HepG2 (cell line): ENCODE results near the gene DIAPH3. TPM values are rescaled to one million over a fixed set of nuclear protein-coding genes. Genes with fewer than 3 reads are reported as not detected.

Source experiments
- AKAP8 ChIP-seq: sonication (generic); formaldehyde crosslinking; IDR thresholded peaks from 2 replicates; pipeline ENCODE4 v1.5.1; 2020; ENCODE audit warnings: mild to moderate bottlenecking, missing genetic modification reagents
- CEBPB ChIP-seq: IDR thresholded peaks from 2 replicates; pipeline ENCODE4 v1.6.1; 2011; ENCODE audit warnings: low read depth, low read length, improper control_type of control experiment, borderline replicate concordance
- CENPX ChIP-seq: sonication (generic); formaldehyde crosslinking; IDR thresholded peaks from 2 replicates; pipeline ENCODE4 v1.9.0; 2021; ENCODE audit warnings: mild to moderate bottlenecking, missing genetic modification reagents, moderate library complexity
- DPF2 ChIP-seq: sonication (generic); formaldehyde crosslinking; IDR thresholded peaks from 2 replicates; pipeline ENCODE4 v1.4.0; 2020; ENCODE audit warnings: mild to moderate bottlenecking, low read depth, missing genetic modification reagents, borderline replicate concordance
- FOSL1 ChIP-seq: sonication (generic); formaldehyde crosslinking; IDR thresholded peaks from 2 replicates; pipeline ENCODE4 v1.9.0; 2021; ENCODE audit warnings: missing genetic modification reagents, borderline replicate concordance
- HNRNPH1 ChIP-seq: fragments of 200-400 bp; formaldehyde crosslinking; optimal IDR thresholded peaks from 2 replicates; pipeline ENCODE3; 2017; ENCODE audit warnings: mild to moderate bottlenecking, low read depth, low read length
- PHF5A ChIP-seq: IDR thresholded peaks from one replicate; pipeline ENCODE4 v1.6.1; 2018; ENCODE audit warnings: low read depth, missing genetic modification reagents; ENCODE audit not compliant: unreplicated experiment
- TBP ChIP-seq: sonication (generic); formaldehyde crosslinking; IDR thresholded peaks from 2 replicates; pipeline ENCODE4 v1.5.0; 2020; ENCODE audit warnings: missing genetic modification reagents
- ZBTB34 ChIP-seq: sonication (generic); formaldehyde crosslinking; IDR thresholded peaks from 2 replicates; pipeline ENCODE4 v1.8.0; 2022; ENCODE audit warnings: mild to moderate bottlenecking, missing genetic modification reagents
- ZFX ChIP-seq: sonication (generic); formaldehyde crosslinking; IDR thresholded peaks from 2 replicates; pipeline ENCODE4 v1.4.0; 2020; ENCODE audit warnings: mild to moderate bottlenecking, low read depth, missing genetic modification reagents, moderate library complexity
- ZNF142 ChIP-seq: sonication (generic); formaldehyde crosslinking; IDR thresholded peaks from 2 replicates; pipeline ENCODE4 v1.4.0; 2020; ENCODE audit warnings: missing genetic modification reagents
- ZNF207 ChIP-seq: fragments of 450-650 bp; IDR thresholded peaks from 2 replicates; pipeline ENCODE4 v1.6.1; 2016; ENCODE audit warnings: antibody characterized with exemption, borderline replicate concordance
- ZNF329 ChIP-seq: sonication (generic); formaldehyde crosslinking; IDR thresholded peaks from 2 replicates; pipeline ENCODE4 v1.9.0; 2021; ENCODE audit warnings: low read depth, mild to moderate bottlenecking, missing genetic modification reagents
- ZNF350 ChIP-seq: sonication (generic); formaldehyde crosslinking; IDR thresholded peaks from 2 replicates; pipeline ENCODE4 v1.4.0; 2020; ENCODE audit warnings: mild to moderate bottlenecking, low read depth, missing genetic modification reagents, borderline replicate concordance
- polyA plus RNA-seq, 8 experiments: library from polyadenylated mRNA; depleted of rRNA in 3 of 8; stranded (reverse) in 7 of 8; unstranded in 1 of 8; fragments of >200 nt; fragmentation: Illumina TruSeq in 4 of 8; extraction: Trizol in 4 of 8; gene quantifications; 2 replicates each; pipeline versions ENCODE4 v1.2.1 to v1.2.3, GENCODE V29; 2011 to 2016; ENCODE audit warnings: low read depth in 4 of 8, missing spikeins in 1 of 8, mixed read lengths in 1 of 8; ENCODE audit not compliant: insufficient read depth in 1 of 8
- total RNA-seq, 5 experiments: library from RNA; depleted of rRNA; stranded (reverse); fragments of >200 nt; fragmentation: Illumina TruSeq; extraction: Trizol; gene quantifications; 2 replicates each; pipeline ENCODE4 v1.2.3, GENCODE V29; 2016; ENCODE audit warnings: low read depth in 1 of 5
- TF ChIP-seq, protein P1 (sequence below): sonication (generic); formaldehyde crosslinking; IDR thresholded peaks from 2 replicates; pipeline ENCODE4 v1.4.0; 2020; ENCODE audit warnings: missing genetic modification reagents
- TF ChIP-seq, protein P2 (sequence below): sonication (generic); formaldehyde crosslinking; IDR thresholded peaks from 2 replicates; pipeline ENCODE4 v1.4.0; 2020; ENCODE audit warnings: missing genetic modification reagents, mild to moderate bottlenecking, borderline replicate concordance

DIAPH3 gene
- total and polyA plus RNA-seq, 2 of the 13 experiments (the other 11 are each of a cell fraction or from before 2014, with no cell fraction given), result 4.0 to 9.3 TPM

GRCh38 chr13:60163478-60164233 lies at the start of gene DIAPH3 (continued):
- TF ChIP-seq ZFX (CRISPR knock-in tag) (peak; percentile 90), ZNF350 (peak; percentile 80; the same call in 1 of the 2 replicates), DPF2 (no peak), ZBTB34 (CRISPR knock-in tag) (no peak), CEBPB (no peak), TBP (CRISPR knock-in tag) (no peak), CENPX (CRISPR knock-in tag) (no peak), ZNF329 (CRISPR knock-in tag) (peak; percentile 50), ZNF142 (CRISPR knock-in tag) (0 out of 2 replicates have a peak, but pooled peaks have one; percentile 65), AKAP8 (CRISPR knock-in tag) (no peak), PHF5A (CRISPR knock-in tag) (no peak), ZNF207 (no peak), FOSL1 (CRISPR knock-in tag) (no peak), HNRNPH1 (no peak)
- TF ChIP-seq, protein P1, sequence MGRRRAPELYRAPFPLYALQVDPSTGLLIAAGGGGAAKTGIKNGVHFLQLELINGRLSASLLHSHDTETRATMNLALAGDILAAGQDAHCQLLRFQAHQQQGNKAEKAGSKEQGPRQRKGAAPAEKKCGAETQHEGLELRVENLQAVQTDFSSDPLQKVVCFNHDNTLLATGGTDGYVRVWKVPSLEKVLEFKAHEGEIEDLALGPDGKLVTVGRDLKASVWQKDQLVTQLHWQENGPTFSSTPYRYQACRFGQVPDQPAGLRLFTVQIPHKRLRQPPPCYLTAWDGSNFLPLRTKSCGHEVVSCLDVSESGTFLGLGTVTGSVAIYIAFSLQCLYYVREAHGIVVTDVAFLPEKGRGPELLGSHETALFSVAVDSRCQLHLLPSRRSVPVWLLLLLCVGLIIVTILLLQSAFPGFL, result no peak
- TF ChIP-seq, protein P2, sequence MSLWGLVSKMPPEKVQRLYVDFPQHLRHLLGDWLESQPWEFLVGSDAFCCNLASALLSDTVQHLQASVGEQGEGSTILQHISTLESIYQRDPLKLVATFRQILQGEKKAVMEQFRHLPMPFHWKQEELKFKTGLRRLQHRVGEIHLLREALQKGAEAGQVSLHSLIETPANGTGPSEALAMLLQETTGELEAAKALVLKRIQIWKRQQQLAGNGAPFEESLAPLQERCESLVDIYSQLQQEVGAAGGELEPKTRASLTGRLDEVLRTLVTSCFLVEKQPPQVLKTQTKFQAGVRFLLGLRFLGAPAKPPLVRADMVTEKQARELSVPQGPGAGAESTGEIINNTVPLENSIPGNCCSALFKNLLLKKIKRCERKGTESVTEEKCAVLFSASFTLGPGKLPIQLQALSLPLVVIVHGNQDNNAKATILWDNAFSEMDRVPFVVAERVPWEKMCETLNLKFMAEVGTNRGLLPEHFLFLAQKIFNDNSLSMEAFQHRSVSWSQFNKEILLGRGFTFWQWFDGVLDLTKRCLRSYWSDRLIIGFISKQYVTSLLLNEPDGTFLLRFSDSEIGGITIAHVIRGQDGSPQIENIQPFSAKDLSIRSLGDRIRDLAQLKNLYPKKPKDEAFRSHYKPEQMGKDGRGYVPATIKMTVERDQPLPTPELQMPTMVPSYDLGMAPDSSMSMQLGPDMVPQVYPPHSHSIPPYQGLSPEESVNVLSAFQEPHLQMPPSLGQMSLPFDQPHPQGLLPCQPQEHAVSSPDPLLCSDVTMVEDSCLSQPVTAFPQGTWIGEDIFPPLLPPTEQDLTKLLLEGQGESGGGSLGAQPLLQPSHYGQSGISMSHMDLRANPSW, result no peak
